GM13976 (cell line): ENCODE measurements around the gene KCNJ9.

Source experiments
- DNase-seq: peaks from one replicate; pipeline ENCODE4 v3.0.0; 2012; ENCODE audit warnings: low spot score
- in situ Hi-C: fragments of 300-500 bp; cut with MboI; formaldehyde crosslinking; loops from one replicate; pipeline ENCODE4 v1.12.0; 2022; ENCODE audit warnings: low sequenced_read_pairs, mixed read lengths, inconsistent platforms; ENCODE audit not compliant: unreplicated experiment
- TF ChIP-seq, protein P1 (sequence below): IDR thresholded peaks from 2 replicates; pipeline ENCODE4 v1.5.1; 2012; ENCODE audit warnings: borderline replicate concordance, mild to moderate bottlenecking; ENCODE audit not compliant: insufficient read depth; ENCODE audit errors: extremely low read depth, missing control alignments, control extremely low read depth

Gene KCNJ9

DNA sequence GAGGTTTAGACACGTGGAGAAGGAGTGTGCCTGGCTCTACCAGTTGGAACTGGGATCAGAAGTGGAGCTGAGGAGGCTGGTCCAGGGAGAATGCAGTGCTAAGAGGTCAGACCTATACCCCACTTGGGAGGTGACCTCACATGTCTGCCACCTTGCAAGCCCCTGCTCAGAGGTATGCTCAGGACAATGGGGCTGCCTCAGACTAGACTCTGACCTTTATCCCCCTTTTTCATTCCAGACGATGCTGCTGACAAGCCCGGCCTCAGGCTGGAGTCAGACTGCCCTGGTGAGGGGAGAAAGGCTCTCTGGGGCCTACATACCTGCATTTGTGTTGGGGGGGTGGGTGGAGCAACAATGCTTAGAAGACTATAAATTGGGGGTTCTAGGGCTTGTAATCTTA is 16.6 kb upstream of the KCNJ9 start:
- in situ Hi-C loops: no loop called here
- no peak for DNase-seq
- TF ChIP-seq, protein P1, sequence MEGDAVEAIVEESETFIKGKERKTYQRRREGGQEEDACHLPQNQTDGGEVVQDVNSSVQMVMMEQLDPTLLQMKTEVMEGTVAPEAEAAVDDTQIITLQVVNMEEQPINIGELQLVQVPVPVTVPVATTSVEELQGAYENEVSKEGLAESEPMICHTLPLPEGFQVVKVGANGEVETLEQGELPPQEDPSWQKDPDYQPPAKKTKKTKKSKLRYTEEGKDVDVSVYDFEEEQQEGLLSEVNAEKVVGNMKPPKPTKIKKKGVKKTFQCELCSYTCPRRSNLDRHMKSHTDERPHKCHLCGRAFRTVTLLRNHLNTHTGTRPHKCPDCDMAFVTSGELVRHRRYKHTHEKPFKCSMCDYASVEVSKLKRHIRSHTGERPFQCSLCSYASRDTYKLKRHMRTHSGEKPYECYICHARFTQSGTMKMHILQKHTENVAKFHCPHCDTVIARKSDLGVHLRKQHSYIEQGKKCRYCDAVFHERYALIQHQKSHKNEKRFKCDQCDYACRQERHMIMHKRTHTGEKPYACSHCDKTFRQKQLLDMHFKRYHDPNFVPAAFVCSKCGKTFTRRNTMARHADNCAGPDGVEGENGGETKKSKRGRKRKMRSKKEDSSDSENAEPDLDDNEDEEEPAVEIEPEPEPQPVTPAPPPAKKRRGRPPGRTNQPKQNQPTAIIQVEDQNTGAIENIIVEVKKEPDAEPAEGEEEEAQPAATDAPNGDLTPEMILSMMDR: no peak

DNA sequence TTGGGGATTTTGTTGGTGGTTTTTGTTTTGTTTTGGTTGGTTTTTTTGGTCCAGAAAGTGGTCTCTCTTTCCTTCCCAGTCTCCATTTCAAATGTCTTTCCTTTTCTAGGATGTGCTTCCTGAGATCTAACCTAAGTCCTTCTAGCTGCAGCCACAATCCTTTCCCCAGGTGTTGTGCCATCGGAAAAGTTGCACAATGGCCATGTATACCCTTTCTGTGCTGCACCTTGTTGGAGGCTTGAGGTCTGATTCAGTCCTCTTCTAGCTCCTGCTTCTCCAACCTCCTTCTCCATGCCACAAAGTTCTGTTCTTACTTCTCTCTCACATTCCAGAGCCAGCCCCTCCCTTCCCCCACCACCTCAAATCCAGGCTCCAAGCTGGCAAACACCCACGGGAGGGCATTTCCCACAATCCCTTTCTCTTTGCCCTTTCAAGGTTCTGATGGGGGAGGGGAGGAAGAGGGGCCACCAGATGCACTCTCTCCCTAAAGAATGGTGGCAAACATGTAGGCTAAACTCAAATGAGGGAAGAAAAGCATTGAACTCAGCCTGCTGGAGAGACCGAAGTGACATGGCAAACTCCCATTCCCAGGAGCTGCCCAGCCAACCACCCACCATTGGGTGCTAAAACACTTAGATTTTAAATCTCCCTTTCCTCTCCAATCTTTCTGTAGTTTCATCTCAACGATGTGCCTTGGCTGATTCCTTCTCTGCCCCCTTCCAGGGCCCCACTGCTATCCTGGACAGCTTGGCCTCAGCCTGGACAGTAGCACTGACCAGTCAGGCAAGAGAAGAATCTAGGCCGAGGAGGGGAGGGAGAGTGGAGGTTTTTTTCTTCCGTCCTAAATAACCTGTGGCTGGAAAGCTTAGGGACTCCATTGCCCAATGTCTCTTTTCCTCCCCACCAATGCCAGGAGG is 14.3 kb upstream of the KCNJ9 start:
- TF ChIP-seq, protein P1: no peak
- in situ Hi-C loops: no loop called here
- DNase-seq: no peak

- DNase-seq: no peak
- TF ChIP-seq, protein P1: no peak
- in situ Hi-C loops: no loop called here
These were observed 13.1 kb upstream of the KCNJ9 start for GRCh38 chr1:160068225-160068624.

DNA sequence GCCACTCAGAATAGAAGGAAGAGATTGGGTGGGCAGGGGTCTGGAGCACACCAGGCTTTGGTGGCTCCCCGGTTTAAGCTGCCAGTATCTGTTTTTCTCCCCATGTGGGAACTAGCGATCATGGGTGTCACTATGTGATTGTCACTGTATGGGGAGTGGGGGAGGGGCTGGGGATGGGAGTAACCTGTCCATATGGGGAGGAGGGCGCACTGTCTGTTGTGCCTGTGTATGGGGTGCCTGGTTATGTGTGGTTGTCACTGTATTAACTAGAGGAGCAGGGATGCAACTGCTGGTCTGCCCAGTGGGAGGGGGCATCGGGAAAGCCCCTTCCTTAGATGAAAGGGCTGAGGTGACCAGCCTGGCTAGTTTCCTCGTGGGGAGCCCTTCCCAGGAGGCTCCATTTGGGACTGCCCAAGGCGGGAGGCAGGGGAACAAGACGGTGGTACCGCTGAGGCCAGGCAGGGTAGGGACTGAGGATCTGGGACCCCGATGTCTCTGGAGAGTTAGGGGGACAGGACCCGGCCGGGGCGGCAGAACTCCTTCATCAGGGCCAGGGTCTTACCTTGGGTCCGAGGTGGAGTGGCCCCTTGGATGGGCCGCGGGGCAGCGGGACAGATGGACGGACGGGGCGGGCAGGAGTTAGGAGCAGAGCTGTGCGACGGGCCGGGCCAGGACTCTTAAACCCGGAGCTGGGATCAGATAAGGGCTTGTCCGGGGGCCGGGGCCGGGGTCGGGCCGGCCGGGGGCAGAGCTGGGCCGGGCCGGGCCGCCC is 11.7 kb upstream of the KCNJ9 start, which contains the start of gene KCNJ10:
TSS of gene KCNJ10 (minus strand) at position 701 of the 772 bp plus-strand sequence. CDS start 27,628 bp downstream, outside the sequence.
- no peak for DNase-seq
- TF ChIP-seq, protein P1: no peak
- in situ Hi-C loops: no loop called here

- in situ Hi-C loops: no loop called here
- DNase-seq: peak; percentile 77
- TF ChIP-seq, protein P1: no peak
These were observed 10.8 kb upstream of the KCNJ9 start for GRCh38 chr1:160070243-160071163.

GRCh38 chr1:160071289-160071688 is 10.0 kb upstream of the KCNJ9 start:
- TF ChIP-seq, protein P1: no peak
- no peak for DNase-seq
- in situ Hi-C loops: no loop called here
